ENCODE results near the gene NDUFA7.
"Not testable (repeated sequence)": the region's sequence is repeated elsewhere in the genome, so short reads cannot be mapped to it uniquely, and the experiment has no call there.

Gene NDUFA7

GRCh38 chr19:8321067-8321985 is at the start of gene NDUFA7, which contains the start of gene RPS28:
TSS of gene NDUFA7 (minus strand) at chr19:8321375. CDS start at chr19:8321358, 17 bp downstream.
TSS of gene RPS28 (plus strand) at chr19:8321496. CDS start at chr19:8321531, 35 bp downstream.
- DNase-seq, result peak; percentile 98

GRCh38 chr19:8370176-8371010 is 49.2 kb upstream of the NDUFA7 start:
- no peak for DNase-seq

GRCh38 chr19:8367327-8368001 is 46.3 kb upstream of the NDUFA7 start:
- DNase-seq, result no peak

- no peak for DNase-seq
These were observed 45.8 kb upstream of the NDUFA7 start for GRCh38 chr19:8366961-8367326.

GRCh38 chr19:8366121-8366581 is 45.0 kb upstream of the NDUFA7 start:
- no peak for DNase-seq

- peak; percentile 81 for DNase-seq
These were observed 42.9 kb upstream of the NDUFA7 start, which contains the start of gene ANGPTL4 for GRCh38 chr19:8363803-8364771. TSS of gene ANGPTL4 (plus strand) at chr19:8364155. CDS start at chr19:8364322, 167 bp downstream.

GRCh38 chr19:8361921-8362793 is 41.0 kb upstream of the NDUFA7 start:
- peak; percentile 65 for DNase-seq

GRCh38 chr19:8360196-8360595 is 39.0 kb upstream of the NDUFA7 start:
- DNase-seq, result no peak

GRCh38 chr19:8358948-8359347 is 37.8 kb upstream of the NDUFA7 start:
- DNase-seq, result no peak

GRCh38 chr19:8357007-8357521 is 35.9 kb upstream of the NDUFA7 start:
- no peak for DNase-seq

- DNase-seq, result no peak
These were observed 34.6 kb upstream of the NDUFA7 start for GRCh38 chr19:8355631-8356402.

- DNase-seq, result not testable (repeated sequence)
These were observed 31.7 kb upstream of the NDUFA7 start for GRCh38 chr19:8352845-8353244.

GRCh38 chr19:8352134-8352827 is 31.1 kb upstream of the NDUFA7 start:
- no peak for DNase-seq

- DNase-seq, result not testable (repeated sequence)
These were observed 28.6 kb upstream of the NDUFA7 start for GRCh38 chr19:8349629-8350372.

- DNase-seq, result no peak
These were observed 22.3 kb upstream of the NDUFA7 start for GRCh38 chr19:8343483-8343844.

- DNase-seq, result peak; percentile 94
These were observed 21.7 kb upstream of the NDUFA7 start, which contains the start of gene KANK3 for GRCh38 chr19:8342684-8343482. TSS of gene KANK3 (minus strand) at chr19:8343262. CDS start at chr19:8337828, 5,434 bp downstream.

- no peak for DNase-seq
These were observed 21.1 kb upstream of the NDUFA7 start for GRCh38 chr19:8342316-8342683.
